H1 (cell line): ENCODE data around the gene RCL1. TPM values are rescaled to one million over a fixed set of nuclear protein-coding genes. Genes with fewer than 3 reads are reported as not detected.

Source experiments
- KDM1A ChIP-seq: fragments of 200-600, 300-600 bp; sonication (generic); IDR thresholded peaks from 2 replicates; pipeline ENCODE4 v1.7.1; 2016; ENCODE audit warnings: mild to moderate bottlenecking, low read length, borderline replicate concordance
- MAX ChIP-seq: IDR thresholded peaks from 2 replicates; pipeline ENCODE4 v1.6.1; 2012; ENCODE audit warnings: inconsistent platforms
- PHF8 ChIP-seq: fragments of 200-600 bp; sonication (generic); conservative IDR thresholded peaks from 2 replicates; pipeline ENCODE4 v1.7.1; 2012; ENCODE audit warnings: low read depth, mild to moderate bottlenecking, inconsistent platforms, low read length, moderate library complexity
- RFX5 ChIP-seq: IDR thresholded peaks from 2 replicates; pipeline ENCODE4 v1.6.1; 2011; ENCODE audit warnings: low read depth, low read length, improper control_type of control experiment, borderline replicate concordance
- SAP30 ChIP-seq: fragments of 300-600 bp; sonication (generic); IDR thresholded peaks from 2 replicates; pipeline ENCODE4 v1.7.1; 2012; ENCODE audit warnings: low read length, moderate library complexity, mild to moderate bottlenecking, inconsistent platforms; ENCODE audit not compliant: insufficient read depth, insufficient replicate concordance
- polyA plus RNA-seq, 7 experiments: library from polyadenylated mRNA; depleted of rRNA in 3 of 7; stranded (reverse) in 5 of 7; unstranded in 2 of 7; fragments of >200 nt in 5 of 7; fragments of 200-250 nt in 2 of 7; gene quantifications; 1 replicate in 5 of 7; 2 replicates in 1 of 7; 4 replicates in 1 of 7; pipeline versions ENCODE4 v1.2.1 to v1.2.3, GENCODE V29; 2011 to 2013; ENCODE audit warnings: missing spikeins in 2 of 7, mixed read lengths in 2 of 7
- total RNA-seq: library from RNA; stranded (reverse); fragmentation: NEBNext Ultra II Directional; extraction: Animal tissue kit (Norgen Biotek cat#: 25700); gene quantifications from 2 replicates; pipeline ENCODE4 v1.2.1, GENCODE V29; 2021

Gene RCL1
- total and polyA plus RNA-seq, 2 of the 8 experiments (the other 6 are each of a cell fraction or from before 2014, with no cell fraction given): 21.0 to 29.5 TPM

DNA sequence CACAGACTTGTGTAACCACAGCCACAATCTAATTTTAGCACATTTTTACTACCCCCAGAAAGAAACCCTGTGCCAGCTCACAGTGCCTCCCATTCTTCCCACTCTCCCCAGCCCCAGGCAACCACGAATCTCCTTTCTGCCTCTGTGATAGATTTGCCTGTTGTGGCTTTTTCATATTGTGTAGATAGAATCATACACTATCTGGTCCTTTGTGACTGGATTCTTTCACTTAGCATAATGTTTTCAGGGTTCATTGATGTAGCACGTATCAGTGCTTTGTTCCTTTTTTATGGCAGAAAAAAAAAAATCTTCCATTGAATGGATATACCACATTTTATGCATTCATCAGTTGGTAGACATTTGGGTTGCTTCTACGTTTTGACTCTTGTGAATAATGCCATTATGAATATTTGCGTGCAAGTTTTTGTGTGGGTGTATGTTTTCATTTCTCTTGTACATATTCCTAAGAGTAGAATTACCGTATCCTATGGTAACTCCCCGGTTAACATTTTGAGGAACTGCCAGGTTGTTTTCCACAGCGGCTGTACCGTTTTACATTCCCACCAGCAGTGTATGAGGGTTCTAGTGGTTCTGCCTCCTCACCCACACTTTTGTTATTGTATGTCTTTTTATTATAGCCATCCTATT lies 64.5 kb downstream of the RCL1 start (continued):
- TF ChIP-seq KDM1A: no peak
- TF ChIP-seq MAX: no peak
- TF ChIP-seq SAP30: no peak
- TF ChIP-seq PHF8: no peak
- TF ChIP-seq RFX5: no peak
